Trophoblast cell (in vitro differentiated cells and primary cell): Measurements from ENCODE around the gene HES1.
A peak's percentile ranks its signal among the peaks of the same experiment; 100 is the strongest.

Experiments
- DNase-seq, 2 donors: peaks; one replicate each; pipeline ENCODE4 v3.0.0-alpha.2; 2016
- H2AFZ ChIP-seq: 2 replicates; pipeline ENCODE4 v1.6.1; 2013; ENCODE audit warnings: low read length, moderate library complexity, mild to moderate bottlenecking; ENCODE audit not compliant: insufficient read depth, poor library complexity
- H2AK5ac ChIP-seq: 2 replicates; pipeline ENCODE4 v1.6.1; 2013; ENCODE audit warnings: mild to moderate bottlenecking, low read length
- H2BK120ac ChIP-seq: 2 replicates; pipeline ENCODE4 v1.6.1; 2013; ENCODE audit warnings: low read length, mild to moderate bottlenecking, moderate library complexity; ENCODE audit not compliant: insufficient read depth, poor library complexity
- H2BK12ac ChIP-seq: 2 replicates; pipeline ENCODE4 v1.6.1; 2013; ENCODE audit warnings: mild to moderate bottlenecking, low read length, moderate library complexity
- H2BK5ac ChIP-seq: 2 replicates; pipeline ENCODE4 v1.6.1; 2013; ENCODE audit warnings: low read length, low read depth, moderate library complexity, mild to moderate bottlenecking; ENCODE audit not compliant: poor library complexity
- H3K14ac ChIP-seq: 2 replicates; pipeline ENCODE4 v1.6.1; 2013; ENCODE audit warnings: mild to moderate bottlenecking, low read length
- H3K18ac ChIP-seq: 2 replicates; pipeline ENCODE4 v1.6.1; 2013; ENCODE audit warnings: mild to moderate bottlenecking, low read length
- H3K23ac ChIP-seq: 2 replicates; pipeline ENCODE4 v1.6.1; 2013; ENCODE audit warnings: low read length
- H3K27ac ChIP-seq: 2 replicates; pipeline ENCODE4 v1.5.1; 2013; ENCODE audit warnings: low read depth, mild to moderate bottlenecking, inconsistent platforms, low read length, moderate library complexity
- H3K27me3 ChIP-seq: 2 replicates; pipeline ENCODE4 v1.6.1; 2013; ENCODE audit warnings: inconsistent platforms, mild to moderate bottlenecking, low read length, moderate library complexity; ENCODE audit not compliant: insufficient read depth
- H3K36me3 ChIP-seq, 2 experiments: 1 replicate in 1 of 2; 2 replicates in 1 of 2; pipeline ENCODE4 v1.6.1; 2013; ENCODE audit warnings: low read length in 2 of 2, mild to moderate bottlenecking in 2 of 2, moderate library complexity in 1 of 2; ENCODE audit not compliant: insufficient read depth in 2 of 2, control insufficient read depth in 1 of 2
- H3K4ac ChIP-seq: 2 replicates; pipeline ENCODE4 v1.6.1; 2013; ENCODE audit warnings: low read depth, mild to moderate bottlenecking, low read length, moderate library complexity
- H3K4me1 ChIP-seq, 2 experiments: 1 replicate in 1 of 2; 2 replicates in 1 of 2; pipeline ENCODE4 v1.6.1; 2013; ENCODE audit warnings: low read length in 2 of 2, mild to moderate bottlenecking in 2 of 2, moderate library complexity in 1 of 2; ENCODE audit not compliant: insufficient read depth in 2 of 2, control insufficient read depth in 1 of 2
- H3K4me2 ChIP-seq: 2 replicates; pipeline ENCODE4 v1.6.1; 2013; ENCODE audit warnings: inconsistent platforms, mild to moderate bottlenecking, low read length, moderate library complexity
- H3K4me3 ChIP-seq: 2 replicates; pipeline ENCODE4 v1.5.1; 2013; ENCODE audit warnings: mild to moderate bottlenecking, low read depth, low read length, inconsistent platforms
- H3K79me1 ChIP-seq: one replicate; pipeline ENCODE4 v1.6.1; 2013; ENCODE audit warnings: low read length
- H3K79me2 ChIP-seq: 2 replicates; pipeline ENCODE4 v1.6.1; 2013; ENCODE audit warnings: low read length, mild to moderate bottlenecking; ENCODE audit not compliant: control insufficient read depth, insufficient read depth, poor library complexity
- H3K9ac ChIP-seq: 2 replicates; pipeline ENCODE4 v1.6.1; 2013; ENCODE audit warnings: mild to moderate bottlenecking, low read length
- H3K9me3 ChIP-seq: 2 replicates; pipeline ENCODE4 v1.6.1; 2013; ENCODE audit warnings: low read depth, mild to moderate bottlenecking, control low read depth, inconsistent platforms, low read length; ENCODE audit not compliant: insufficient read depth
- H4K12ac ChIP-seq: 2 replicates; pipeline ENCODE4 v1.6.1; 2013; ENCODE audit warnings: low read depth, mild to moderate bottlenecking, low read length, moderate library complexity
- H4K8ac ChIP-seq: 2 replicates; pipeline ENCODE4 v1.6.1; 2013; ENCODE audit warnings: low read depth, mild to moderate bottlenecking, low read length, moderate library complexity
- H4K91ac ChIP-seq: one replicate; pipeline ENCODE4 v1.6.1; 2013; ENCODE audit warnings: low read depth, mild to moderate bottlenecking, low read length, moderate library complexity
- WGBS: extraction: QIAGEN DNeasy Blood & Tissue Kit; methylation state at CpG from one replicate; pipeline ENCODE4 v1.1.7; 2013; ENCODE audit warnings: missing lambda C conversion rate; ENCODE audit not compliant: insufficient read length, insufficient coverage; ENCODE audit errors: extremely low coverage; 5-methylcytosine and 5-hydroxymethylcytosine counted together

Gene HES1

DNA sequence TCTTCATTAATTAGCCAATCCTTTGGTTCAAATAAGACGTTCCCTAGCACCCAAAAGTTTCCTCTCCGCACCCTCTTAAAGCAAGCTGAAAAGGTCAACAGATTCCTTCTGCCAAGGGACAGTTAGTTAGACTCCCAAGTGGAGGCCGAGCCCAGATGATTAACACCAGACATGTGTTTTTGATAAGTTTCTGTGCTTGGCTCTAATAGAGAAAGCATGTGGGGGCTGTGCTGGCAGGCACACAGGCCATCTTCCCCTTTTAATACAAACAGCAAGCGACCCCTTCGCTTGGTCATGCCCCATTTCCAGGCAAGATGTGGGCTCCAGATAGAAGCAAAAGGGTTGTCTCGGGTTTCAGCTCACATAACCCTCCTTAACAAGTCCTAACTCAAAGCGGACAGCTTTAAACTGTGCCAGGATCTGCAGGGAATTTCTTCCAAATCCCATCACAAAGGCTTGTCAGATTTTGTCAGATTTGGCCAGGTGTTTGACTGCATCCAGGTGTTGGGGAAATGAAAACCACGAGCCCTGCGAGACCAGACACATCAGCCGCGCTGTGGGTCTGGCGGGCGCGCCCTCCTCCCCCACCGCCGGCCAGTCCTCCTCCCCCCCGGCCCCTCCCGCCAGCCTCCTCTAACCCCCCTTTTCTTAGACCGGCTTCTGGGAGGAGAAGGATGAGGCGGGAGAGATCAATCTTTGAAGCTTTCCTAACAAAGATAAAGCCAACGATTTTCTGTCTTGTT lies 3.3 kb downstream of the HES1 start:
- Histone ChIP-seq H3K27ac (peak overlapping the region; percentile 65), H3K4me1 (peaks cover 17 to 30% of the 10 kb centered on the region in 2 experiments), H3K9me3 (no peaks in the 10 kb centered on the region), H4K91ac (peak overlapping the region; percentile 1), H3K4ac (peak overlapping the region; percentile 25), H3K18ac (no peak overlapping the region), H3K23ac (no peak overlapping the region), H3K27me3 (no peaks in the 10 kb centered on the region), H4K8ac (peak overlapping the region; percentile 32), H2AK5ac (no peak overlapping the region), H3K9ac (peak overlapping the region; percentile 10), H2BK120ac (peak overlapping the region; percentile 52), H3K14ac (peak overlapping the region; percentile 17), H2BK12ac (peak overlapping the region; percentile 15), H3K4me2 (peak overlapping the region; percentile 52), H3K79me2 (peaks cover 21% of the 10 kb centered on the region), H2BK5ac (peak overlapping the region; percentile 86), H2AFZ (no peak overlapping the region), H4K12ac (no peak overlapping the region), H3K79me1 (peaks cover 41% of the 10 kb centered on the region), H3K36me3 (peaks cover 6 to 7% of the 10 kb centered on the region in 2 experiments), H3K4me3 (no peak overlapping the region)
- DNase-seq, result no peak
- no CpG with 5 or more reads among the region's 21 CpGs for WGBS

DNA sequence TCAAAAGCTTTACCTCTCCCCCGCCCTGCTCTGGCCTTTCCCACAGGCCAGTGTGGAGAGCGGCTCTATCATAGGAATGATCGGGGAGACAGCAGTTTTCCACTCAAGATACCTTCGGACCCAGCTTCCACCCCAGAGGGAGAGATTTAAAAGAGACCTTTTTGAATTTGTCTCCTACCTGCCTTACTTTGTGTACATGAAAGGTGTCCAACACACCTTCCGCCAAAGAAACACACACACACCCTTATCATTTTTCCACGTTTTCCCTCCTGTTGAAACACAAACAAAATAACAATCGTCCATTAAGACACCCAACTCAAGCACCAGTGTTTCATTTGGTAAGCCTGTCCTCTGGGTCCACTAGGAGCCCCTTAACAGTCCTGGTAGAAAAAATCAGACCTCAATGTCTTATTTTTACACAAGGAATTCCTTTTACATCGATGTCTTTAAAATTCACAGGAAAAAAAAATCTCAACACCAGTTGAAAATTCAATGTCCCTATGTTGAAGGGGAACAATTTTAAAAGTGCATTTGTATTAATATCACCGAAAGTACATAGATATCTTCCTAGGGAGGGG lies 4.0 kb downstream of the HES1 start:
- Histone ChIP-seq H2BK120ac (peak overlapping the region; percentile 35), H4K91ac (peak overlapping the region; percentile 39), H3K4me3 (no peak overlapping the region), H3K79me1 (peaks cover 37% of the 10 kb centered on the region), H2AFZ (no peak overlapping the region), H2AK5ac (peak overlapping the region; percentile 52), H3K9ac (no peak overlapping the region), H3K4ac (no peak overlapping the region), H3K36me3 (peaks cover 6 to 7% of the 10 kb centered on the region in 2 experiments), H3K18ac (no peak overlapping the region), H3K9me3 (no peaks in the 10 kb centered on the region), H4K12ac (no peak overlapping the region), H3K79me2 (peaks cover 19% of the 10 kb centered on the region), H2BK12ac (peak overlapping the region; percentile 61), H3K14ac (no peak overlapping the region), H3K27me3 (no peaks in the 10 kb centered on the region), H3K23ac (no peak overlapping the region), H3K4me1 (peaks cover 17 to 30% of the 10 kb centered on the region in 2 experiments), H4K8ac (peak overlapping the region; percentile 54), H3K4me2 (peak overlapping the region; percentile 32), H2BK5ac (peak overlapping the region; percentile 86), H3K27ac (peak overlapping the region; percentile 65)
- DNase-seq, result peak in 1 of 2 donors; percentile 26
- no CpG with 5 or more reads among the region's 9 CpGs for WGBS

DNA sequence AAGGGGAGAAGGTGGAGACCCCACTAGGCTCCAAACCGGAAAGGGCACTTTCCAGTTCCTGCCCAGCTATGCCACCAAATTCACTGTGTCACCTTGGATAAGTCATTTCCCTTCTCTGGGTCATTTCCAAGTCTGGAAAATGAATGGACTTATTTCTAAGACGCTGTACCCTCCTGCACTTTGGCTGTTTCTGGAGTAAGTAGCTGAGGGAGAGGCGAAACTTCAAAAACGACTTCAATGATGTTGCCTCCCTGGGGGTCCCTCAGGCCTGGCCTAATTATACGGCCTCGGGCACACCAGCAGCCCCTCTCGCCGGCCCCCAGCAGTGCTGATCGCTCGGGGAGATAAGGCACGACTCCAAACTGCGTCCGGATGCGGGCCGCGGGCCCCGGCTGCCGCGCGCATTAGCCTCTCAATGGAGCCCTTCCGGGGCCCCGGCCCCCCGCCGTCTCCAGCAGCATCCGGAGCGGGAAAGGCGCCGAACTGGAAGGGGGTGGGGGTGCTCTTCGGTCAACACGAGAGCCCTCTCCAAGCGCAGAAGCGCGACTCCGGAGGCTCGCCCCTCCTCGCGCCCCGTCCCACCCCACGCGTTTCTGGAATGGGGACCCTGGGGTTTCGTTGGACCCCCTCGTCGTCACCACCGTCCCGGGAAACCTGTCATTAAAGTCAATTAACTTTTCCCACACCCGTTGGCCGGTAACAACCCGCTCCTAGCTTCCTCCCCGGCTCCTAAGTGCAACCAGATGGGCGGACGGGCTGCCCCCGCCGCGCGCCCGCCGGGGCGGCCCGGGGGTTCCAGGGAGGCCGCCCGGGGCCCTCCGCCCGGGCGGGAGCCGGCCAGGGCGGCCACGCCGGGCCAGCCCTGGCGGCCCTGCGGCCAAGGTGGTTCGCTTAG lies 4.8 kb downstream of the HES1 start:
- H3K9me3 ChIP-seq, result peaks cover 2% of the 10 kb centered on the region
- H4K8ac ChIP-seq, result peak overlapping the region; percentile 89
- peak overlapping the region; percentile 93 for H3K4ac ChIP-seq
- peak overlapping the region; percentile 92 for H3K14ac ChIP-seq
- peak overlapping the region; percentile 76 for H4K12ac ChIP-seq
- H3K4me2 ChIP-seq, result peak overlapping the region; percentile 69
- no peak overlapping the region for H3K9ac ChIP-seq
- H3K23ac ChIP-seq, result no peak overlapping the region
- no peak overlapping the region for H2AK5ac ChIP-seq
- peaks cover 6 to 7% of the 10 kb centered on the region in 2 experiments for H3K36me3 ChIP-seq
- H3K4me3 ChIP-seq, result no peak overlapping the region
- peak overlapping the region; percentile 100 for H3K27ac ChIP-seq
- peaks cover 17 to 28% of the 10 kb centered on the region in 2 experiments for H3K4me1 ChIP-seq
- H2AFZ ChIP-seq, result peak overlapping the region; percentile 81
- H3K79me1 ChIP-seq, result peaks cover 33% of the 10 kb centered on the region
- H3K18ac ChIP-seq, result peak overlapping the region; percentile 85
- H2BK120ac ChIP-seq, result peak overlapping the region; percentile 99
- no peaks in the 10 kb centered on the region for H3K27me3 ChIP-seq
- peaks cover 19% of the 10 kb centered on the region for H3K79me2 ChIP-seq
- no CpG with 5 or more reads among the region's 71 CpGs for WGBS
- peak overlapping the region; percentile 100 for H2BK5ac ChIP-seq
- DNase-seq, result peak; percentile 70 to 83
- H2BK12ac ChIP-seq, result peak overlapping the region; percentile 96
- H4K91ac ChIP-seq, result peak overlapping the region; percentile 99
